HepG2 (cell line): ENCODE measurements around the gene MRPL14. TPM values are rescaled to one million over a fixed set of nuclear protein-coding genes. Genes with fewer than 3 reads are reported as not detected.

ENCODE experiments used
- DNMT3B ChIP-seq: conservative IDR thresholded peaks from 2 replicates; pipeline ENCODE4 v1.6.1; 2016; ENCODE audit warnings: missing biosample characterization, control low read depth
- HES4 ChIP-seq: sonication (generic); formaldehyde crosslinking; IDR thresholded peaks from 2 replicates; pipeline ENCODE4 v1.9.0; 2021; ENCODE audit warnings: mild to moderate bottlenecking, missing genetic modification reagents, borderline replicate concordance
- IRF2 ChIP-seq: IDR thresholded peaks from 2 replicates; pipeline ENCODE4 v1.6.1; 2018; ENCODE audit warnings: missing genetic modification reagents, missing compliant biosample characterization
- RORA ChIP-seq: sonication (generic); formaldehyde crosslinking; IDR thresholded peaks from 2 replicates; pipeline ENCODE4 v1.5.0; 2020; ENCODE audit warnings: mild to moderate bottlenecking, missing genetic modification reagents, moderate library complexity
- SMAD1 ChIP-seq: sonication (generic); formaldehyde crosslinking; IDR thresholded peaks from 2 replicates; pipeline ENCODE4 v1.4.0; 2020; ENCODE audit warnings: missing genetic modification reagents, low read depth, mild to moderate bottlenecking, borderline replicate concordance
- TRIM24 ChIP-seq: sonication (generic); formaldehyde crosslinking; IDR thresholded peaks from 2 replicates; pipeline ENCODE4 v1.8.0; 2022; ENCODE audit warnings: mild to moderate bottlenecking, missing genetic modification reagents
- ZBTB2 ChIP-seq: sonication (generic); formaldehyde crosslinking; IDR thresholded peaks from 2 replicates; pipeline ENCODE4 v1.8.0; 2022; ENCODE audit warnings: low read depth, missing genetic modification reagents
- ZNF354B ChIP-seq: sonication (generic); formaldehyde crosslinking; IDR thresholded peaks from 2 replicates; pipeline ENCODE4 v1.8.0; 2022; ENCODE audit warnings: mild to moderate bottlenecking, missing genetic modification reagents
- ZNF691 ChIP-seq: sonication (generic); formaldehyde crosslinking; IDR thresholded peaks from 2 replicates; pipeline ENCODE4 v1.4.0; 2020; ENCODE audit warnings: missing genetic modification reagents, low read depth, mild to moderate bottlenecking, borderline replicate concordance
- ZNF724P ChIP-seq: sonication (generic); formaldehyde crosslinking; IDR thresholded peaks from 2 replicates; pipeline ENCODE4 v1.8.0; 2022; ENCODE audit warnings: missing genetic modification reagents, borderline replicate concordance
- ZNF761 ChIP-seq: sonication (generic); formaldehyde crosslinking; conservative IDR thresholded peaks from 2 replicates; pipeline ENCODE4 v1.4.0; 2020; ENCODE audit warnings: mild to moderate bottlenecking, missing genetic modification reagents
- ZSCAN25 ChIP-seq: sonication (generic); formaldehyde crosslinking; IDR thresholded peaks from 2 replicates; pipeline ENCODE4 v1.8.0; 2022; ENCODE audit warnings: mild to moderate bottlenecking, missing genetic modification reagents
- polyA plus RNA-seq, 8 experiments: library from polyadenylated mRNA; depleted of rRNA in 3 of 8; stranded (reverse) in 7 of 8; unstranded in 1 of 8; fragments of >200 nt; fragmentation: Illumina TruSeq in 4 of 8; extraction: Trizol in 4 of 8; gene quantifications; 2 replicates each; pipeline versions ENCODE4 v1.2.1 to v1.2.3, GENCODE V29; 2011 to 2016; ENCODE audit warnings: low read depth in 4 of 8, missing spikeins in 1 of 8, mixed read lengths in 1 of 8; ENCODE audit not compliant: insufficient read depth in 1 of 8
- total RNA-seq, 5 experiments: library from RNA; depleted of rRNA; stranded (reverse); fragments of >200 nt; fragmentation: Illumina TruSeq; extraction: Trizol; gene quantifications; 2 replicates each; pipeline ENCODE4 v1.2.3, GENCODE V29; 2016; ENCODE audit warnings: low read depth in 1 of 5
- TF ChIP-seq, protein P1 (sequence below): sonication (generic); formaldehyde crosslinking; IDR thresholded peaks from 2 replicates; pipeline ENCODE4 v1.9.0; 2021; ENCODE audit warnings: mild to moderate bottlenecking, missing genetic modification reagents
- TF ChIP-seq, protein P2 (sequence below): sonication (generic); formaldehyde crosslinking; IDR thresholded peaks from 2 replicates; pipeline ENCODE4 v1.4.0; 2020; ENCODE audit warnings: mild to moderate bottlenecking, missing genetic modification reagents
- TF ChIP-seq, protein P3 (sequence below): sonication (generic); formaldehyde crosslinking; IDR thresholded peaks from 2 replicates; pipeline ENCODE4 v1.5.0; 2020; ENCODE audit warnings: missing genetic modification reagents, mild to moderate bottlenecking, borderline replicate concordance

Gene MRPL14
- total and polyA plus RNA-seq, 2 of the 13 experiments (the other 11 are each of a cell fraction or from before 2014, with no cell fraction given): 157 to 178 TPM

- TF ChIP-seq ZBTB2 (CRISPR knock-in tag): no peak
- TF ChIP-seq IRF2 (CRISPR knock-in tag): peak; percentile 79
- no peak for TF ChIP-seq ZNF724P (CRISPR knock-in tag)
- TF ChIP-seq RORA (CRISPR knock-in tag): no peak
- no peak for TF ChIP-seq DNMT3B (CRISPR knock-in tag)
- TF ChIP-seq, protein P1, sequence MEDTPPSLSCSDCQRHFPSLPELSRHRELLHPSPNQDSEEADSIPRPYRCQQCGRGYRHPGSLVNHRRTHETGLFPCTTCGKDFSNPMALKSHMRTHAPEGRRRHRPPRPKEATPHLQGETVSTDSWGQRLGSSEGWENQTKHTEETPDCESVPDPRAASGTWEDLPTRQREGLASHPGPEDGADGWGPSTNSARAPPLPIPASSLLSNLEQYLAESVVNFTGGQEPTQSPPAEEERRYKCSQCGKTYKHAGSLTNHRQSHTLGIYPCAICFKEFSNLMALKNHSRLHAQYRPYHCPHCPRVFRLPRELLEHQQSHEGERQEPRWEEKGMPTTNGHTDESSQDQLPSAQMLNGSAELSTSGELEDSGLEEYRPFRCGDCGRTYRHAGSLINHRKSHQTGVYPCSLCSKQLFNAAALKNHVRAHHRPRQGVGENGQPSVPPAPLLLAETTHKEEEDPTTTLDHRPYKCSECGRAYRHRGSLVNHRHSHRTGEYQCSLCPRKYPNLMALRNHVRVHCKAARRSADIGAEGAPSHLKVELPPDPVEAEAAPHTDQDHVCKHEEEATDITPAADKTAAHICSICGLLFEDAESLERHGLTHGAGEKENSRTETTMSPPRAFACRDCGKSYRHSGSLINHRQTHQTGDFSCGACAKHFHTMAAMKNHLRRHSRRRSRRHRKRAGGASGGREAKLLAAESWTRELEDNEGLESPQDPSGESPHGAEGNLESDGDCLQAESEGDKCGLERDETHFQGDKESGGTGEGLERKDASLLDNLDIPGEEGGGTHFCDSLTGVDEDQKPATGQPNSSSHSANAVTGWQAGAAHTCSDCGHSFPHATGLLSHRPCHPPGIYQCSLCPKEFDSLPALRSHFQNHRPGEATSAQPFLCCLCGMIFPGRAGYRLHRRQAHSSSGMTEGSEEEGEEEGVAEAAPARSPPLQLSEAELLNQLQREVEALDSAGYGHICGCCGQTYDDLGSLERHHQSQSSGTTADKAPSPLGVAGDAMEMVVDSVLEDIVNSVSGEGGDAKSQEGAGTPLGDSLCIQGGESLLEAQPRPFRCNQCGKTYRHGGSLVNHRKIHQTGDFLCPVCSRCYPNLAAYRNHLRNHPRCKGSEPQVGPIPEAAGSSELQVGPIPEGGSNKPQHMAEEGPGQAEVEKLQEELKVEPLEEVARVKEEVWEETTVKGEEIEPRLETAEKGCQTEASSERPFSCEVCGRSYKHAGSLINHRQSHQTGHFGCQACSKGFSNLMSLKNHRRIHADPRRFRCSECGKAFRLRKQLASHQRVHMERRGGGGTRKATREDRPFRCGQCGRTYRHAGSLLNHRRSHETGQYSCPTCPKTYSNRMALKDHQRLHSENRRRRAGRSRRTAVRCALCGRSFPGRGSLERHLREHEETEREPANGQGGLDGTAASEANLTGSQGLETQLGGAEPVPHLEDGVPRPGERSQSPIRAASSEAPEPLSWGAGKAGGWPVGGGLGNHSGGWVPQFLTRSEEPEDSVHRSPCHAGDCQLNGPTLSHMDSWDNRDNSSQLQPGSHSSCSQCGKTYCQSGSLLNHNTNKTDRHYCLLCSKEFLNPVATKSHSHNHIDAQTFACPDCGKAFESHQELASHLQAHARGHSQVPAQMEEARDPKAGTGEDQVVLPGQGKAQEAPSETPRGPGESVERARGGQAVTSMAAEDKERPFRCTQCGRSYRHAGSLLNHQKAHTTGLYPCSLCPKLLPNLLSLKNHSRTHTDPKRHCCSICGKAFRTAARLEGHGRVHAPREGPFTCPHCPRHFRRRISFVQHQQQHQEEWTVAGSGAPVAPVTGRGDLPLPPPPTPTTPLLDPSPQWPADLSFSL (CRISPR knock-in tag): no peak
- TF ChIP-seq ZNF354B (CRISPR knock-in tag): no peak; the same call in 1 of the 2 replicates
- TF ChIP-seq ZSCAN25: peak; percentile 76
- peak; percentile 28; the same call in 1 of the 2 replicates for TF ChIP-seq ZNF691
- peak; percentile 37; the same call in 1 of the 2 replicates for TF ChIP-seq TRIM24 (CRISPR knock-in tag)
- TF ChIP-seq, protein P2, sequence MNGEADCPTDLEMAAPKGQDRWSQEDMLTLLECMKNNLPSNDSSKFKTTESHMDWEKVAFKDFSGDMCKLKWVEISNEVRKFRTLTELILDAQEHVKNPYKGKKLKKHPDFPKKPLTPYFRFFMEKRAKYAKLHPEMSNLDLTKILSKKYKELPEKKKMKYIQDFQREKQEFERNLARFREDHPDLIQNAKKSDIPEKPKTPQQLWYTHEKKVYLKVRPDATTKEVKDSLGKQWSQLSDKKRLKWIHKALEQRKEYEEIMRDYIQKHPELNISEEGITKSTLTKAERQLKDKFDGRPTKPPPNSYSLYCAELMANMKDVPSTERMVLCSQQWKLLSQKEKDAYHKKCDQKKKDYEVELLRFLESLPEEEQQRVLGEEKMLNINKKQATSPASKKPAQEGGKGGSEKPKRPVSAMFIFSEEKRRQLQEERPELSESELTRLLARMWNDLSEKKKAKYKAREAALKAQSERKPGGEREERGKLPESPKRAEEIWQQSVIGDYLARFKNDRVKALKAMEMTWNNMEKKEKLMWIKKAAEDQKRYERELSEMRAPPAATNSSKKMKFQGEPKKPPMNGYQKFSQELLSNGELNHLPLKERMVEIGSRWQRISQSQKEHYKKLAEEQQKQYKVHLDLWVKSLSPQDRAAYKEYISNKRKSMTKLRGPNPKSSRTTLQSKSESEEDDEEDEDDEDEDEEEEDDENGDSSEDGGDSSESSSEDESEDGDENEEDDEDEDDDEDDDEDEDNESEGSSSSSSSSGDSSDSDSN: no peak
- TF ChIP-seq ZNF761: peak; percentile 67; the same call in 1 of the 2 replicates
- TF ChIP-seq SMAD1 (CRISPR knock-in tag): no peak
- TF ChIP-seq, protein P3, sequence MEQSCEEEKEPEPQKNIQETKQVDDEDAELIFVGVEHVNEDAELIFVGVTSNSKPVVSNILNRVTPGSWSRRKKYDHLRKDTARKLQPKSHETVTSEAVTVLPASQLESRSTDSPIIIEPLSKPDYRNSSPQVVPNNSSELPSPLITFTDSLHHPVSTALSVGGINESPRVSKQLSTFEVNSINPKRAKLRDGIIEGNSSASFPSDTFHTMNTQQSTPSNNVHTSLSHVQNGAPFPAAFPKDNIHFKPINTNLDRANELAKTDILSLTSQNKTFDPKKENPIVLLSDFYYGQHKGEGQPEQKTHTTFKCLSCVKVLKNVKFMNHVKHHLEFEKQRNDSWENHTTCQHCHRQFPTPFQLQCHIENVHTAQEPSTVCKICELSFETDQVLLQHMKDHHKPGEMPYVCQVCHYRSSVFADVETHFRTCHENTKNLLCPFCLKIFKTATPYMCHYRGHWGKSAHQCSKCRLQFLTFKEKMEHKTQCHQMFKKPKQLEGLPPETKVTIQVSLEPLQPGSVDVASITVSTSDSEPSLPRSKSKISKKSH: no peak
- no peak for TF ChIP-seq HES4 (CRISPR knock-in tag)
These were observed 32.6 kb downstream of the MRPL14 start (continued) for GRCh38 chr6:44094403-44095242.
